ENCODE data around the gene DEFB126. TPM values are rescaled to one million over a fixed set of nuclear protein-coding genes. Genes with fewer than 3 reads are reported as not detected.

The DEFB126 gene
- total RNA-seq, 1 donor: not detected

GRCh38 chr20:168876-169275 is 26.5 kb downstream of the DEFB126 start:
- DNase-seq (ENCODE audit: low read depth): no peak
- no peak for TF ChIP-seq CTCF (IDR thresholded peaks at IDR 0.05; ENCODE audit: insufficient read depth, low read depth, low read length)
- H3K4me3 ChIP-seq (ENCODE audit: low read depth, low read length): no peak overlapping the region

DNA sequence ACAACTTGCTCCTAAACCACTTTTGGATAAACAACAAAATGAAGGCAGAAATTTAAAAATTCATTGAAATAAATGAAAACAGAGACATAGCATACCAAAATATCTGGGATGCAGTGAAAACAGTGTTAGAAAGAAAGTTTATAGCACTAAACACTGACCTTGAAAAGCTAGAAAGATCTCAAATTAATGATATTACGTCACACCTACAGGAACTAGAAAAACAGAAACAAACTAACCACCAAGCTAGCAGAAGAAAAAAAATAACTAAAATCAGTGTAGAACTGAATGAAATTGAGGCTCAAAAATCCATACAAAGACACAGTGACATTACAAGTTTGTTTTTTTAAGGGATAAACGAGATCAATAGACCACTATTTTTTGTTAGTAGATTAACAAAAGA is 41.9 kb downstream of the DEFB126 start:
- DNase-seq (ENCODE audit: low read depth): no peak
- no peak overlapping the region for H3K4me3 ChIP-seq (ENCODE audit: low read depth, low read length)
- no peak for TF ChIP-seq CTCF (IDR thresholded peaks at IDR 0.05; ENCODE audit: insufficient read depth, low read depth, low read length)

DNA sequence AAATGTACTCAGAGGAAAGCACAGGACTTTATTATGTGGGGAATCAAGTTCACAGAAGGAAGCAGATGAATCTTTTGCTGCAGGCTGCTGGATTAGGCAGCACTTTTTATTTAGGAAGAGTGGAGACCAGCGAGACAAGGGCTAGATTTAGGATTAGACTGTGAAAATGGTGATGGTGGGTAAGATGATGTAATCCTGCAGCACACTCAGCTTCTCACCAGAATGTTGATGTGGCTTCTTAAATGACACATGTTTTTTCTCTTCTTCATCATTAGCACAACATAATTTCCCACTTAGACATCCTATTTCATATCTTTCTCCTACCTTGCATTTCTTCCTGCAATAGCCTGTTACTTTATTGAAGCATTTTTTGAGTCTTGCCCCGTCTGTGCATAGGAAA is 45.3 kb downstream of the DEFB126 start:
- no peak overlapping the region for H3K4me3 ChIP-seq (ENCODE audit: low read depth, low read length)
- DNase-seq (ENCODE audit: low read depth): no peak
- TF ChIP-seq CTCF (IDR thresholded peaks at IDR 0.05; ENCODE audit: insufficient read depth, low read depth, low read length): no peak

DNA sequence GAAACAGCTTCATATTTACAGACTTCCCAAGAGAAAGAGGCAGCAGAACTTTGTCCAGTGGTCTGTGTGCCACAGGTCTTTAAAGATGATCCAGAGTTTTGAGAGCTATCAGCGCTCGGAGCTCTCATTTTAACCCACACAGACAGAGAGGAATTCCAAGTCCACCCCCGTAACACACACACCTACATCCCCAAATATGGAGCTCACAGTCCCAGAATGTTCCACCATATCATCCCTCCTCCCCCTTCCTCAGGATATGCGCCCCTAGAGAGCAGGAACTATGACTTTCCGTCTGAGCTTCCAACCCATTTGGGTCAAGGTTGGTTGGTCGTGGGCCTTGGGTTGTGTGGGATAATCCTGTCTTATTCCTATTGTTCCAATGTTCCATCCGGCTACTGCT is 47.2 kb downstream of the DEFB126 start, which contains the start of gene DEFB128:
Gene DEFB128 (minus strand): TSS at position 101 of the 400 bp plus-strand sequence. CDS start 88 bp downstream, at position 13.
- TF ChIP-seq CTCF (IDR thresholded peaks at IDR 0.05; ENCODE audit: insufficient read depth, low read depth, low read length): no peak
- DNase-seq (ENCODE audit: low read depth): no peak
- H3K4me3 ChIP-seq (ENCODE audit: low read depth, low read length): no peak within 1 kb of the TSS

Other genes with a start within 250 kb of the DEFB126 start
- not detected in 2 replicates for gene DEFB125, start 54.9 kb upstream of the DEFB126 start, total RNA-seq
- gene DEFB127, start 14.9 kb downstream of the DEFB126 start, total RNA-seq: not detected in 2 replicates
- gene DEFB128, start 47.1 kb downstream of the DEFB126 start, total RNA-seq: not detected in 2 replicates
- gene DEFB129, start 84.7 kb downstream of the DEFB126 start, total RNA-seq: not detected in 2 replicates
- gene DEFB132, start 115.1 kb downstream of the DEFB126 start, total RNA-seq: not detected in 2 replicates
- 1.3 and 1.9 TPM in 2 replicates for gene C20orf96, start 148.2 kb downstream of the DEFB126 start, total RNA-seq
- gene ZCCHC3, start 155.0 kb downstream of the DEFB126 start, total RNA-seq: 10.6 and 11.2 TPM in 2 replicates
- 6.0 and 6.8 TPM in 2 replicates for gene SOX12, start 183.0 kb downstream of the DEFB126 start, total RNA-seq
- gene NRSN2, start 204.5 kb downstream of the DEFB126 start, total RNA-seq: 53.5 and 73.1 TPM in 2 replicates
- 36.7 and 100 TPM in 2 replicates for gene TRIB3, start 238.2 kb downstream of the DEFB126 start, total RNA-seq